Smooth muscle cell of the pulmonary artery (primary cell): ENCODE measurements around the gene GSX1. TPM values are rescaled to one million over a fixed set of nuclear protein-coding genes. Genes with fewer than 3 reads are reported as not detected.

Experiments used
- total RNA-seq: library from RNA; depleted of rRNA; stranded (reverse); fragments of >200 nt; gene quantifications from 2 replicates; pipeline ENCODE4 v1.2.3, GENCODE V29; 2014

GSX1 gene
- total RNA-seq, result not detected in 2 replicates

DNA sequence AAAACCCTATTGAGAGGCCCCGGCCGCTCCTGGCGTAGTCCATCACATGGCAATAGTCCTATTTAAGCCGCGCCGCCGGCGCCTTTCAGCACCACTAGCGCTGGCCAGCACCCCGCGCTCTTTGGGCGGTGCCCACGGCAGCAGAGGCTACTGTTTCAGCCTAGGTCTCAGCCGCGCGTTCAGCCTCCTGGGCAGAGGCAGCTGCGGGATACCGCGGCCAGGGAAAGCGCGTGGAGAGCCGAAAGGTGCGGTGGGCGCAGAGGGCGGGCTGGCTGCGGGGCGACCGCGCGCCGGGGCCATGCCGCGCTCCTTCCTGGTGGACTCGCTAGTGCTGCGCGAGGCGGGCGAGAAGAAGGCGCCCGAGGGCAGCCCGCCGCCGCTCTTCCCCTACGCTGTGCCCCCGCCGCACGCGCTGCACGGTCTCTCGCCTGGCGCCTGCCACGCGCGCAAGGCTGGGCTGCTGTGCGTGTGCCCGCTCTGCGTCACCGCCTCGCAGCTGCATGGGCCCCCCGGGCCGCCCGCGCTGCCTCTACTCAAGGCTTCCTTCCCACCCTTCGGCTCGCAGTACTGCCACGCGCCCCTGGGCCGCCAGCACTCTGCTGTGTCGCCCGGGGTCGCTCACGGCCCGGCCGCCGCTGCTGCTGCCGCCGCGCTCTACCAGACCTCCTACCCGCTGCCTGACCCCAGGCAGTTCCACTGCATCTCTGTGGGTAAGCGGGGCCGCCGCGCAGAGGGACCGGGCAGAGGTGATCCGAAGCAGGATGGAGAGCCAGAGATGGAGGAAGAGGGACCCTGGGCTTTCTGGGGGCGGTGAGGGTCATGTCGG, at the start of gene GSX1:
GSX1 (plus strand) TSS at position 91 of the 826 bp plus-strand sequence; CDS start at position 299, 208 bp downstream.

Other genes starting within 250 kb of the GSX1 start
- 9.2 and 10.6 TPM in 2 replicates for gene LNX2, start 172.0 kb upstream of the GSX1 start, total RNA-seq
- gene POLR1D, start 170.6 kb upstream of the GSX1 start, total RNA-seq, result 41.6 and 55.3 TPM in 2 replicates
- gene PDX1, start 127.5 kb downstream of the GSX1 start, total RNA-seq, result not detected in 2 replicates
- not detected in 2 replicates for gene CDX2, start 176.8 kb downstream of the GSX1 start, total RNA-seq
- gene URAD, start 196.2 kb downstream of the GSX1 start, total RNA-seq, result not detected in 2 replicates